ENCODE results near the gene USP14. TPM values are rescaled to one million over a fixed set of nuclear protein-coding genes. Genes with fewer than 3 reads are reported as not detected.

The USP14 gene
- total RNA-seq, 1 experiment from 2014 or later, result 56.1 TPM

DNA sequence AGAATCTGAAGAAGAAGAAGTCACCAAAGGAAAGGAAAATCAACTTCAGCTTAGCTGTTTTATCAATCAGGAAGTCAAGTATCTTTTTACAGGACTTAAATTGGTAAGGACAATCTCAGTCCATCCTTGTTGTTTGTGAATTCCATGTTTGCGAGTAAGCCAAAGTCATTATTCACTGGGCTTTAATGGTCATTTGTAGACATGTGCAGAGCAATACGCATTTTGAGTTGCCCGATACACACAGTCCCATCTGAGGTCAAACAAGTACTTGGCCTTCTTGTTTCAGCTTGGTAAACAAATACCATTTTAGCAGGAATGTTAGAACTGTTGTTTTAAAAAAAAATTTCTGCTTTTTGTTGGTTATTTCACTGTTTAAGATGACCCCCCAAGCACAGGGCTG is 40.9 kb downstream of the USP14 start:
- no TSS peak for BruUV-seq (replicated peaks)
- Histone ChIP-seq H3K4me3 (replicated peaks in 1 of 2; ENCODE audit: low read depth in 1 of 2, low read length in 2 of 2) (no peak overlapping the region), H3K9me3 (ENCODE audit: control insufficient read depth in 1 of 2, insufficient read depth in 1 of 2, low read depth in 1 of 2, low read length in 2 of 2) (no peaks in the 10 kb centered on the region), H2AFZ (ENCODE audit: low read depth, low read length, poor library complexity, severe bottlenecking) (no peak overlapping the region), H3K36me3 (ENCODE audit: control insufficient read depth in 1 of 2, insufficient read depth in 2 of 2, low read length in 2 of 2) (peaks cover 0 to 7% of the 10 kb centered on the region in 2 experiments; a peak in 2 of 4 replicates), H3K4me2 (ENCODE audit: low read length) (no peak overlapping the region), H3K9ac (ENCODE audit: low read length) (no peak overlapping the region), H3K27ac (ENCODE audit: low read depth, low read length) (no peak overlapping the region), H3K9me2 (ENCODE audit: insufficient read depth) (no peaks in the 10 kb centered on the region), H3K27me3 (ENCODE audit: insufficient read depth, low read length) (no peaks in the 10 kb centered on the region), H3K4me1 (ENCODE audit: control insufficient read depth in 1 of 2, insufficient read depth in 2 of 2, low read length in 2 of 2) (no peaks in the 10 kb centered on the region), H4K20me1 (ENCODE audit: insufficient read depth) (no peaks in the 10 kb centered on the region), H3K79me2 (ENCODE audit: insufficient read depth, low read length) (peaks cover 32% of the 10 kb centered on the region)
- ChIA-PET POLR2A (no interaction called here), CTCF (no interaction called here), RAD21 (ENCODE audit: low non-redundant PET in 1 of 2, low total read pairs in 2 of 2, uncharacterized antibody in 2 of 2, unreplicated experiment in 2 of 2) (no interaction called here)
- DNase-seq (ENCODE audit: low read depth, low spot score), result no peak
- intact Hi-C loops (cut with micrococcal nuclease), result no loop called here
- ATAC-seq, result no peak
- TF ChIP-seq, protein P1, sequence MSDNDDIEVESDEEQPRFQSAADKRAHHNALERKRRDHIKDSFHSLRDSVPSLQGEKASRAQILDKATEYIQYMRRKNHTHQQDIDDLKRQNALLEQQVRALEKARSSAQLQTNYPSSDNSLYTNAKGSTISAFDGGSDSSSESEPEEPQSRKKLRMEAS (IDR thresholded peaks at IDR 0.05), result no peak
- TF ChIP-seq, protein P2, sequence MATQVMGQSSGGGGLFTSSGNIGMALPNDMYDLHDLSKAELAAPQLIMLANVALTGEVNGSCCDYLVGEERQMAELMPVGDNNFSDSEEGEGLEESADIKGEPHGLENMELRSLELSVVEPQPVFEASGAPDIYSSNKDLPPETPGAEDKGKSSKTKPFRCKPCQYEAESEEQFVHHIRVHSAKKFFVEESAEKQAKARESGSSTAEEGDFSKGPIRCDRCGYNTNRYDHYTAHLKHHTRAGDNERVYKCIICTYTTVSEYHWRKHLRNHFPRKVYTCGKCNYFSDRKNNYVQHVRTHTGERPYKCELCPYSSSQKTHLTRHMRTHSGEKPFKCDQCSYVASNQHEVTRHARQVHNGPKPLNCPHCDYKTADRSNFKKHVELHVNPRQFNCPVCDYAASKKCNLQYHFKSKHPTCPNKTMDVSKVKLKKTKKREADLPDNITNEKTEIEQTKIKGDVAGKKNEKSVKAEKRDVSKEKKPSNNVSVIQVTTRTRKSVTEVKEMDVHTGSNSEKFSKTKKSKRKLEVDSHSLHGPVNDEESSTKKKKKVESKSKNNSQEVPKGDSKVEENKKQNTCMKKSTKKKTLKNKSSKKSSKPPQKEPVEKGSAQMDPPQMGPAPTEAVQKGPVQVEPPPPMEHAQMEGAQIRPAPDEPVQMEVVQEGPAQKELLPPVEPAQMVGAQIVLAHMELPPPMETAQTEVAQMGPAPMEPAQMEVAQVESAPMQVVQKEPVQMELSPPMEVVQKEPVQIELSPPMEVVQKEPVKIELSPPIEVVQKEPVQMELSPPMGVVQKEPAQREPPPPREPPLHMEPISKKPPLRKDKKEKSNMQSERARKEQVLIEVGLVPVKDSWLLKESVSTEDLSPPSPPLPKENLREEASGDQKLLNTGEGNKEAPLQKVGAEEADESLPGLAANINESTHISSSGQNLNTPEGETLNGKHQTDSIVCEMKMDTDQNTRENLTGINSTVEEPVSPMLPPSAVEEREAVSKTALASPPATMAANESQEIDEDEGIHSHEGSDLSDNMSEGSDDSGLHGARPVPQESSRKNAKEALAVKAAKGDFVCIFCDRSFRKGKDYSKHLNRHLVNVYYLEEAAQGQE (IDR thresholded peaks at IDR 0.05; ENCODE audit: low read depth), result no peak
- TF ChIP-seq CBX3 (IDR thresholded peaks at IDR 0.05; ENCODE audit: low read depth) (no peak), EZH2phosphoT487 (IDR thresholded peaks at IDR 0.05; ENCODE audit: borderline replicate concordance) (no peak), ZFX (IDR thresholded peaks at IDR 0.05) (no peak), FOSL1 (IDR thresholded peaks at IDR 0.05; ENCODE audit: low read depth) (no peak), SRF (IDR thresholded peaks at IDR 0.05; ENCODE audit: low read depth) (no peak), CEBPB (IDR thresholded peaks at IDR 0.05; ENCODE audit: low read depth) (no peak), RAD21 (IDR thresholded peaks at IDR 0.05; ENCODE audit: low read depth) (no peak), YY1 (IDR thresholded peaks at IDR 0.05; ENCODE audit: extremely low read depth, insufficient replicate concordance, low read depth, low read length) (no peak), ELF1 (IDR thresholded peaks at IDR 0.05; ENCODE audit: borderline replicate concordance, low read depth) (no peak), ZNF274 (IDR thresholded peaks at IDR 0.05; ENCODE audit: low read depth, low read length) (no peak)
- TF ChIP-seq, protein P3, sequence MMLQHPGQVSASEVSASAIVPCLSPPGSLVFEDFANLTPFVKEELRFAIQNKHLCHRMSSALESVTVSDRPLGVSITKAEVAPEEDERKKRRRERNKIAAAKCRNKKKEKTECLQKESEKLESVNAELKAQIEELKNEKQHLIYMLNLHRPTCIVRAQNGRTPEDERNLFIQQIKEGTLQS (IDR thresholded peaks at IDR 0.05), result no peak
